Fibroblast of villous mesenchyme (primary cell): ENCODE measurements around the gene RBM11. TPM values are rescaled to one million over a fixed set of nuclear protein-coding genes. Genes with fewer than 3 reads are reported as not detected.
A peak's percentile ranks its signal among the peaks of the same experiment; 100 is the strongest.

ENCODE experiments used
- DNase-seq: peaks from one replicate; pipeline ENCODE4 v3.0.0-alpha.2; 2010; ENCODE audit warnings: low read depth
- H3K4me3 ChIP-seq: 2 replicates; pipeline ENCODE4 v1.5.1; 2011; ENCODE audit warnings: low read depth, mild to moderate bottlenecking, low read length
- CTCF ChIP-seq: IDR thresholded peaks from 2 replicates; pipeline ENCODE4 v1.5.1; 2012; ENCODE audit warnings: low read depth, mild to moderate bottlenecking, low read length; ENCODE audit not compliant: insufficient read depth
- total RNA-seq: library from RNA; depleted of rRNA; stranded (reverse); fragments of >200 nt; gene quantifications from 2 replicates; pipeline ENCODE4 v1.2.3, GENCODE V29; 2012

RBM11 gene
- total RNA-seq, 1 donor: 0.43 TPM

- no peak for TF ChIP-seq CTCF
- H3K4me3 ChIP-seq: no peak overlapping the region
- DNase-seq: no peak
These were observed 29.8 kb downstream of the RBM11 start for GRCh38 chr21:14245711-14246110.

- H3K4me3 ChIP-seq: no peak overlapping the region
- no peak for TF ChIP-seq CTCF
- DNase-seq: no peak
These were observed 35.4 kb downstream of the RBM11 start for GRCh38 chr21:14251336-14251735.

- TF ChIP-seq CTCF: peak; percentile 55
- no peak overlapping the region for H3K4me3 ChIP-seq
- DNase-seq: peak; percentile 59
These were observed 43.8 kb downstream of the RBM11 start for GRCh38 chr21:14259747-14260146.

GRCh38 chr21:14260174-14260764 is 44.3 kb downstream of the RBM11 start:
- no peak overlapping the region for H3K4me3 ChIP-seq
- no peak for DNase-seq
- TF ChIP-seq CTCF: no peak

GRCh38 chr21:14262039-14262438 is 46.1 kb downstream of the RBM11 start:
- no peak for TF ChIP-seq CTCF
- DNase-seq: no peak
- H3K4me3 ChIP-seq: no peak overlapping the region

- H3K4me3 ChIP-seq: no peak overlapping the region
- no peak for TF ChIP-seq CTCF
- DNase-seq: no peak
These were observed 47.9 kb downstream of the RBM11 start for GRCh38 chr21:14263879-14264278.

- no peak overlapping the region for H3K4me3 ChIP-seq
- TF ChIP-seq CTCF: no peak
- no peak for DNase-seq
These were observed 49.1 kb downstream of the RBM11 start for GRCh38 chr21:14265023-14265422.
